ENCODE results near the gene KLK4. TPM values are rescaled to one million over a fixed set of nuclear protein-coding genes. Genes with fewer than 3 reads are reported as not detected.

The KLK4 gene
- total RNA-seq, 2 experiments from 2014 or later = not detected

- no TSS peak for BruUV-seq (replicated peaks)
- Histone ChIP-seq H3K9me3 (ENCODE audit: low read length) (no peaks in the 10 kb centered on the region), H3K9me2 (ENCODE audit: insufficient read depth, low read length) (no peaks in the 10 kb centered on the region), H3K79me2 (ENCODE audit: insufficient read depth, low read depth, low read length) (no peaks in the 10 kb centered on the region), H3K4me3 (ENCODE audit: low read depth, low read length, poor library complexity, severe bottlenecking) (no peak overlapping the region), H3K36me3 (ENCODE audit: insufficient read depth, low read length) (no peaks in the 10 kb centered on the region), H3K27ac (ENCODE audit: low read depth, low read length, poor library complexity, severe bottlenecking) (no peak overlapping the region), H4K20me1 (ENCODE audit: insufficient read depth, low read length) (no peaks in the 10 kb centered on the region), H3K4me2 (ENCODE audit: low read length) (no peak overlapping the region), H3K4me1 (ENCODE audit: insufficient read depth, low read length, poor library complexity, severe bottlenecking) (no peaks in the 10 kb centered on the region), H2AFZ (ENCODE audit: low read length) (no peak overlapping the region)
- intact Hi-C loops (cut with micrococcal nuclease; ENCODE audit: unreplicated experiment) = no loop called here
- TF ChIP-seq EZH2phosphoT487 (IDR thresholded peaks at IDR 0.05; ENCODE audit: borderline replicate concordance, low read depth, low read length) (no peak), CTCF (conservative IDR thresholded peaks at IDR 0.05; ENCODE audit: low read length) (no peak)
- no peak for DNase-seq (ENCODE audit: low spot score)
- POLR2A ChIA-PET = no interaction called here
- CTCF ChIA-PET (ENCODE audit: unreplicated experiment) = no interaction called here
Observed at GRCh38 chr19:50869479-50869878, 41.7 kb downstream of the KLK4 start.

- Histone ChIP-seq H3K79me2 (ENCODE audit: insufficient read depth, low read depth, low read length) (no peaks in the 10 kb centered on the region), H3K9me3 (ENCODE audit: low read length) (no peaks in the 10 kb centered on the region), H3K9me2 (ENCODE audit: insufficient read depth, low read length) (no peaks in the 10 kb centered on the region), H3K4me1 (ENCODE audit: insufficient read depth, low read length, poor library complexity, severe bottlenecking) (no peaks in the 10 kb centered on the region), H3K36me3 (ENCODE audit: insufficient read depth, low read length) (no peaks in the 10 kb centered on the region), H3K27ac (ENCODE audit: low read depth, low read length, poor library complexity, severe bottlenecking) (no peak overlapping the region), H3K4me2 (ENCODE audit: low read length) (no peak overlapping the region), H2AFZ (ENCODE audit: low read length) (no peak overlapping the region), H4K20me1 (ENCODE audit: insufficient read depth, low read length) (no peaks in the 10 kb centered on the region), H3K4me3 (ENCODE audit: low read depth, low read length, poor library complexity, severe bottlenecking) (no peak overlapping the region)
- no TSS peak for BruUV-seq (replicated peaks)
- intact Hi-C loops (cut with micrococcal nuclease; ENCODE audit: unreplicated experiment) = no loop called here
- ChIA-PET CTCF (ENCODE audit: unreplicated experiment) (no interaction called here), POLR2A (no interaction called here)
- no peak for TF ChIP-seq CTCF (conservative IDR thresholded peaks at IDR 0.05; ENCODE audit: low read length)
- TF ChIP-seq EZH2phosphoT487 (IDR thresholded peaks at IDR 0.05; ENCODE audit: borderline replicate concordance, low read depth, low read length) = no peak
- DNase-seq (ENCODE audit: low spot score) = no peak
Observed at GRCh38 chr19:50861496-50862286, 49.5 kb downstream of the KLK4 start.

GRCh38 chr19:50861010-50861409 is 50.2 kb downstream of the KLK4 start:
- no TSS peak for BruUV-seq (replicated peaks)
- Histone ChIP-seq H3K36me3 (ENCODE audit: insufficient read depth, low read length) (no peaks in the 10 kb centered on the region), H3K4me1 (ENCODE audit: insufficient read depth, low read length, poor library complexity, severe bottlenecking) (no peaks in the 10 kb centered on the region), H3K27ac (ENCODE audit: low read depth, low read length, poor library complexity, severe bottlenecking) (no peak overlapping the region), H4K20me1 (ENCODE audit: insufficient read depth, low read length) (no peaks in the 10 kb centered on the region), H3K4me2 (ENCODE audit: low read length) (no peak overlapping the region), H3K9me3 (ENCODE audit: low read length) (no peaks in the 10 kb centered on the region), H3K9me2 (ENCODE audit: insufficient read depth, low read length) (no peaks in the 10 kb centered on the region), H2AFZ (ENCODE audit: low read length) (no peak overlapping the region), H3K4me3 (ENCODE audit: low read depth, low read length, poor library complexity, severe bottlenecking) (no peak overlapping the region), H3K79me2 (ENCODE audit: insufficient read depth, low read depth, low read length) (no peaks in the 10 kb centered on the region)
- ChIA-PET CTCF (ENCODE audit: unreplicated experiment) (no interaction called here), POLR2A (no interaction called here)
- no peak for TF ChIP-seq EZH2phosphoT487 (IDR thresholded peaks at IDR 0.05; ENCODE audit: borderline replicate concordance, low read depth, low read length)
- TF ChIP-seq CTCF (conservative IDR thresholded peaks at IDR 0.05; ENCODE audit: low read length) = no peak
- intact Hi-C loops (cut with micrococcal nuclease; ENCODE audit: unreplicated experiment) = no loop called here
- DNase-seq (ENCODE audit: low spot score) = no peak
